NCI-H1105 treated with DMSO at 0.1 percent for 48 hours (cell line): ENCODE data around the gene PPP2R5E.
A peak's percentile ranks its signal among the peaks of the same experiment; 100 is the strongest.

Experiments
- DNase-seq: peaks from one replicate; lab custom pipeline; 2025; lab: John Stamatoyannopoulos, UW

The PPP2R5E gene

DNA sequence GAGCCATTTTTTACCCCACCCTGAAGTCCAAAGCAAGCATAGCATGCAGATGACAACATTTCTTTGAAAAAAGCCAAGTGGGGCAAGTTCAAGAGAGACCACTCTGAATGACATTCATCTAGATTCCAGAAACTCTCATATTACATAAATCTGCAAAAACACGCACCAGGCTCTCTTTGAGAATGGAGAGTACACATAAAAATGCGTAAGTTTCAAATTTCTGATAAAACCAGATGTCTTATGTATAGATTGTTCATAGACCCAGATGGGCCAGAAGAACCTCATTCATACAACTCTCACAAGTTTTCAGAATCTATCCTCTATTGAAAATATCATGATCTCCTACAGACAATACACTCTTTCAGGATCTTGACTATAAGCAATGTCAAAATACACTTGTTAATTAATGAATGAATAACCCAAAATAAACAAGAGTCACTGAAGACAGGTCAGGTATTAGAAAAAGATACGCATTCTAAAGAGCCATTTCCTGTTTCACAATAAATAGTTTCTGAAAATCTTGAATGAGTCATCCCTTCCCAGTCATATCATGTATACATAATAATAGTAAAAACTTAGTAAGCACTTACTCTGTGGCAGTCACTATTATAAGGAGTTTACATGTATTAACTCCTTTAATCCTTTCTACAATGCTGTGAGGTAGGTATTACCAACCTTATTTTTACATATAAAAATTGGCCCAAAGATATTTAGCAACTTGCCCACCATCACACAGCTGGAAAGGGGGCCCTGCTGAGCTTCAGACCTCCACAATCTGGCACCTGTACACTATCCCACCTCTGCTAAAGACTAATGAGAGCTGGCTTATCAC, 72.0 kb downstream of the PPP2R5E start:
- DNase-seq = no peak

DNA sequence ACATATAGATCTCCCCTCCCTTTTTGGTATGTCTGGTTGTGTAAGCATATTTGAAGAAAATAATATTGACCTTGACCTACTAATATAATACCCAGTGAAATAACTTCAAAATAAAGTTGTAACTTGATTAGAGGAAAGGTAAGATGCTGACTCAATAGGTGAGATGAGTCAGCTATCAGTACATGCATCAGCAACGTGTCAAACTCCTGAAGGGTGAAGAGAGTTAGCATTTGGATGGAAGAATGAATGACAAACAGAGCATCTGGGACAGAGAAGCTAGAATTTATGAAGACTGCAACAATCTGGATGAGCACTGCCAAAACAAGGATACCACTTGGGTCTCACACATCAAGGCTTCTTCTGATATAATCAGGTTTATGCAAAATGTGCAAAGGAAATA, 74.9 kb downstream of the PPP2R5E start:
- no peak for DNase-seq

DNA sequence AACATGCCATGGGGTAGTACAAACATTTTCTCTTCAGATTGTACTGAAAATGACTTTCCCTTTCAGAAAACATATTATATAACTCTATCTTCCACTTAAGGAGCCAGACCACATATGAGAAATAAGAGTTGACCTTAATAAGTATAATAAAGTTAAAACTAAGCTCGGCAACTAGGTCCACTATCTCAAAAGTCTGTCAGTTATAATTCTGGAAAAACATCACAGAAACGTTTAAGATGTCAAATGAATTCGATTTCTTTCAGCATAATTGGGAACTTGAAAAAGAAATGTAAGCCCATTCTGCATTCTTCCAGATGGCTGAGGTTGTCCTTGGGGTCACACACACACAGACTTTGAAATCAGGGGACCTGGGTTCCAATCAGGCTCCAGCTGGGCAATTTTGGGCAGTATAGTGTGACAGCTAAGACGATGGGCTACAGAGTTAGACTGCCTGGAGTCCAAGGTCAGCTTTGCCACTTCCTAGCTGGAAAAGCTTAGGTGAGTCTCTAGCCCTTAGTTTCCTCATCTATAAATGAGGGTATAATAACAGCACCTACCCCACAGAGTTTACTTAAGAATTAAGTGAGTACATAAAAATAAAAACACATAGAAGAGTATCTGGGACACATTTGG, 75.6 kb downstream of the PPP2R5E start:
- no peak for DNase-seq

DNA sequence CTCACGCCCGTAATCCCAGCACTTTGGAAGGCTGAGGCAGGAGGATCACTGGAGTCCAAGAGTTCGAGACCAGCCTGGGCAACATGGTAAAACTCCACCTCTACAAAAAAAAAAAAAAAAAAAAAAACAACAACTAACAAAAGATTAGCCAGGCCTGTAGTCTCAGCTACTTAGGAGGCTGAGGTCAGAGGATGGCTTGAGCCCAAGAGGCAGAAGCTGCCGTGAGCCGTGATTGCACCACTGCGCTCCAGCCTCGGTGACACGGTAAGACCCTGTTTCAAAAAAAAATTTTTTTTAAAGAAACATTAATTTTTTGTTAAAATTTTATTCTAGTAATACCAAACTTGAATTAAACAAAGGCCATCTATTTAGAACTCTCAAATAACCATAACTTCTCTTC, 77.8 kb downstream of the PPP2R5E start:
- DNase-seq = no peak

DNA sequence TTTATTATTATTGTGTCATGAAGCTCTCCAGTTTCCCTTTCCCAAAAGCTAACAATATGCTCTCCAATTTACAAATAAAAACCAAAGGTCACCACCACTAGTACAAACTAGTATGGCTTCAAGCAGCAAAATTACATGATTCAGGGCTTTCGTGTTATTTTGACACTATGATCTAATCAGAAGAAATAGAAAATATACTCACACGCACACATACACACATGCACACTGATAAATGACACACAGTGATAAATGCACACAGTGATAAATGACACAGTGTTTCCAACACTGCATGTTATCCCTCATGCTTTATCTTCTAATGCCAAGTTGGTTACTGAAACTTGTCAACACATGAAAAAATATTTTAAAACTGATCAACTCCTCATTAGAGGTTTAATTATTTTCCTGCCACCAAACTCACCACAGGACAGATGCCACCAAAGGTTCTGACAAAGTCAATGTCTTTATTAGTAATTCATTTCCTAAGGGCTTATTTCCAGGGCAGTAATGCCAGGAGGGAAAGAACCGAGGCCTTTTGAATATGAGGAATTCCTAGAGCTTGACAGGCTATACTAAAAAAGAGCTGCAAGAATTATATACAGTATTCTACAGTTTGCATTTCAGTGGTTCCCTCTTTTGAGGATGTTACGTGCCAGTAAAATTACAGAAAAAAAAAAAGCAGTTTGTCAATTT, 82.4 kb downstream of the PPP2R5E start:
- DNase-seq = no peak

DNA sequence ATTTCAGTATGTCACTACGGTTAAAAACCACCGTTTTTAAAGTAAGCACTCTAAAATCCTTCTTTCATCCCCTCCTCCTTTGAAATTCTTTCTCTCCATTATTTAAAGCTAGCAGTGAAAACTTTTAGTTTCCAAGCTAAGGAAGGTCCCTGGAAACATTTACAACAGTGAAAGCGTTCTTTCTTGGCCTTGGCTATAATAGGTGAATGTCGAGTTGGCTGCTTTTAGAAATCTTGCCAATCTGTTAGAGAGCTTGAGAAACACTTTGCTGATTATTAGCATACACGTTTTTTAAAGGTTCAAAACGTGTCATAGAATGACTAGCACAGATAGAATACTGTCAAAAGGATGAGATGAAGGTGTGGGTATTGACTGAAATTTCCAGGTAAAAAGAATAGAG, 83.4 kb downstream of the PPP2R5E start:
- DNase-seq = no peak

DNA sequence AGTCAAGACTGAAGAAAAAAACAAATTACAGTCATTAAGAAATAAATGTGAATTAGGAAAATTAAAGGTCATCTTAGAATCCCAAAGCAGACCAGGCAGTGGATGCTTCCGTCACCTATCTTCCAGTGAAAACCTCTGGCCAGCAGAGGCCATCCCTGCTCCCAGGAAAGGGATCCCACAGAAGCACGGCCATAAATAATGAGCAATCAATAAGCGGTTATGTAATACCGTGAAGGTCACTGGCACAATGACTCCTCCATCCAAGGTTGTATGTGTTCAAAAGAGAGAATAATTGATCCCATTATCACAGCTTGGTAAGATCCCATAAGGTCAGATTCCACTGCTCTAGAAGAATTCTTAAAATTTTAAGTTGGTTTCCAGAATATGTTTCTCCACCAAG, 85.7 kb downstream of the PPP2R5E start:
- DNase-seq = no peak

DNA sequence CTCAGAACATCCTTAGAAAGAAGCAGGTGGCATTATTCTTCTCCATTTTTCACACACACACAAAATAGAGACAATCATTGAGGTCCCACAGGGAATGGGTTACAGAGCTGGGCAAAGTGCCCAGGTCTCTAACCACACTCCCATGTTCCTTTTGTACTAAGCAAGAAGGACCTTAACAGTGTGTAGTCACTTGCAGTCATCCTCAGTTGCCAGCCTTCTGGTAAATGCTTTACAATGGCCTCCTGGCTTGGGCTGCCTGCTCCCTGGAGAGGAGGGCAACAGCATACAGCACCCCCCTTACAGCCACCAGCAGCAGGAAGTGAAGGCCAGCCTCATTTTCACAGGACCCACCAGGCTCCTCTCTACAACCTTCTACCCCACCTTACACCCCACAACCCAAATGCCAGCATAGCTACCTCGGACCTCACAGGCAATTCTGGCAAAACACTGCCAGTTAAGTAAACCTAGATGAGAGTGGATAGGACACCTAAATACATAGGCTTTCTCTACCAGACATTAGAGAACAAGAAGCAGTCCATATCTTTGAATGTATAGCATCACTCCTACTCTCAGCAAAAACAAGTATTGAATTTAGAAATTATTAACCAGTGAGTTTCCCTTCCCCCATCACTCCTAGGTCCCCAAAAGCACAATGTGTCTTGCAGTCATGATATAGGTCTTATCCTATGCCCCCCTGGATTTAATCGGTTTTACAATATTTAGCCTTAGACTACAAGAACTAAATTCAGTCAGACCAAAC, 88.1 kb downstream of the PPP2R5E start:
- DNase-seq = peak; percentile 70

DNA sequence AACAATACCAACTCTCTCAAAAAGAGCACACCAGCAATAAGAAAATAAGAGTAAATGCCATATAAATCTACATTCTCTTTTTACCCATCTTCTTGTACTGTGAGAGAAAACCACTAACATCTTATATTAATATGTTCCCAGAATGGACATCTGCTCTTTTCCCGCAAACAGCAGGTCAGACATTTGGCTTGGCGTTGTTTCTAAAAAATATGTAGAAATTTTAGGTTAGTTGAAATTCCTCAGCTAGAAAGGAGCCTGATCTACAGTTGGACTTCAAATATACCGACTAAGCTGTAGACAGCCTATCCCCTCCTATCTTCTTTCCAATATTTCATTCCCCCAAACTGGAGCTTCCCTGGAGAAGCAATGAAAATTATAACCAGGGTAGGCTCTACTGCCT, 88.7 kb downstream of the PPP2R5E start:
- no peak for DNase-seq

DNA sequence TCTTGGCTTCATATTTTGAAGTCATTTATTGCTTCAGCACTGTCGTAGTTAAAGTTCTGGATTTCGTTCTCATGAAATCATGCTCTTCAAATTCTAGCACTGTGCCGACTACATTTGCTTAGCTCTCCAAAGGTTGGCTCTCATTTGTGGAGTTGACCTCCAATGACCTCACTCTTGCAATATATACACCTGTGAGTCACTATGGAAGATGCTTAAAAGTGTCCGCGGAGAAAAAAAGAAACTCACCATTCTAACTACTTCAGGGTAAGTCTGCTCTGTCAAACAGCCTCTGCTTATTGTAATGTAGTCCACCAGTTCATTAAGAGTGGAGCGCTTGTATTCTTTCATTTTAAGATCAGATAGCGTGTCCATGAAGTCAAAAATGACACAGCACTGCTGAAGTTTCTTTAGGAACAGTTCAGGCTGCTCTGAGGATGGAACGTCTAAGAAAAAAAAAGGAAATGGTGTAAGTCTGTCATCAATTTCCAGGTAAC, 89.7 kb downstream of the PPP2R5E start:
- DNase-seq = no peak

DNA sequence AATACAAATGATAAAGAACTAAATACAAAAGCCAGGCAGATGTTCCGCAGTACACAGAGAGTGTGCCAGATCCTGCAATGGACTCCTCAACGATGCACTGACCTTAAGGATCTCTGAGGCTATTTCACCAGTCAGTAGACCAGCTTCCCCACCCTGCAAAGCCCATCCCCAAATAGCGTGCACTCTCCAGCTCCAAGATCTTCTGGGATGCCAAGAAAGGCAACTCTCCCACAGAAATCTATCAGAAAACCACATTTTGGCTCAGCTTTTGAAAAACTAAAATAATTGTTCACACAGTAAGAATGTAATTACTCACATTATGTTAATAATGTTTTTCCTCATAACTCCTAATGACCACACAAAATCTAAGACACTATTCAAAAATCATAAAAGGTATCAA, 90.4 kb downstream of the PPP2R5E start:
- no peak for DNase-seq

DNA sequence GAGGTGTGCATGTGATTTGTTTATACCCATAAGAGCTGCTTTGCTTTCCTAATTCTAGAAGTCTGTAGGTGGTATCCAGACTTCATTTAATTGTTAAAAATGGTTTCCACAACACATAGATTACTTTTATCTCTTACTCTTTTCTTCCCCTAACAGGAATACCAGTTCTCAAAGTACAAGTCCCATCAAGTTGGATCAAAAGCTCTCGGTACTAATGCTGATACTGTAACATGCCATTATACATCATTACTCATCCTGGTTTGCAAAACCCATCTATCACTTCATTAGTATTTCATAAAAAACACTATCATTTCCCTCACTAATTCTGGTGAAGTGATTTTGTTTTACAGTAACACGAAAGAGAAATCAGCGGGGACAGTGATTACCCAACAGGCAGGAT, 94.3 kb downstream of the PPP2R5E start:
- DNase-seq = no peak

DNA sequence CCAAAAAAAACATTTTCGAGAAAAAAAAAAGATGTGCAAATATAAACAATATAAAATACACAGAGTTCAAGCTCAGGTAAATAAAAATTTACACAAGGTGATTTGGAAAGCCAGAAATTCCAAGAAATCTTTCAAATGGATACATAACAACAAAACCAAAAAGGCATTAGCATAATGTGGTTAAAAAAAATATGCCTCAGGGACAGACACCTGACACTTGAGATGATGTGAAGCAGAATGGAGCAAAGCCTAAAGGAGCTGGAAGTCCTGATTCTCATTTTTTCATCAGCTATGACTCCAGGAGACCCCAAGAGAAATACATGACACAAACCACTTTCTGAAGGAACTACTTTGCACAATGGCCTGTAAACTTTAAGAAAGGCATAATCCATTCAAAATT, 98.6 kb downstream of the PPP2R5E start:
- DNase-seq = no peak

DNA sequence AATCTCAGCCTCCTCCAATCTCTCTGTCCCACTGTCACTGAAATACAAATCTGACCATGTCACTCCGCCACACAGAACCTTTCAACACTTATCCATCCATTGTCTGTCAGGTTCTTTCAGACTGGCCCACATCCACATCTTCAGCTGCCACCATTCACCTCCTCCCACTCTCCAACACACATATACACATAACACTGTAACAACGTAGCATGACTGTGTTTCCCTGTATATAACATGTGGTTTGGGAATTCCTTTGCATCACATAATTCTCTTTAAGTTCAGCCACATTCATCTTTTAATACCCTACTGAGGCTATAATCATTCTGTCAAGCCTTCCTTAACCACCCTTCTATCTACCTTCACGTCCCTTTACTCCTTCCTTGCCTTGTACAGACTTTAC, 99.2 kb downstream of the PPP2R5E start:
- DNase-seq = no peak

DNA sequence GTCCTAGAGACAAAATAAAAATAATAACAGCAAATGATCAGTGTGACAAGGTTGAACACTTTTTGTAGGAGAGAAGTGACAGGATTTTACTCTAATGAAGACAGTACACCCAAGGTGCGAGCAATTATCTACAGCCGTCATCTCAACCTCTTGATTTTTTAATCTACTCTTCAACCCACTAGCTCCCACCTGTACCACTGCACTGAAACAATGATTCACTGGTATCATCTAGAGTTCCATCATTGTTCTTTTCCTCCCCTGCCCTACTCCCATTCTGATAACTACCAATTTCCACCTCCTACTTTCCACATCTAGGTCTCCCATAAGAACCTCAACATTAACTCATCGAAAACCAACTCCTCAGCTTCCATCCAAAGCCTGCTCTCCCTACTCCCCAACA, 99.8 kb downstream of the PPP2R5E start:
- DNase-seq = no peak

DNA sequence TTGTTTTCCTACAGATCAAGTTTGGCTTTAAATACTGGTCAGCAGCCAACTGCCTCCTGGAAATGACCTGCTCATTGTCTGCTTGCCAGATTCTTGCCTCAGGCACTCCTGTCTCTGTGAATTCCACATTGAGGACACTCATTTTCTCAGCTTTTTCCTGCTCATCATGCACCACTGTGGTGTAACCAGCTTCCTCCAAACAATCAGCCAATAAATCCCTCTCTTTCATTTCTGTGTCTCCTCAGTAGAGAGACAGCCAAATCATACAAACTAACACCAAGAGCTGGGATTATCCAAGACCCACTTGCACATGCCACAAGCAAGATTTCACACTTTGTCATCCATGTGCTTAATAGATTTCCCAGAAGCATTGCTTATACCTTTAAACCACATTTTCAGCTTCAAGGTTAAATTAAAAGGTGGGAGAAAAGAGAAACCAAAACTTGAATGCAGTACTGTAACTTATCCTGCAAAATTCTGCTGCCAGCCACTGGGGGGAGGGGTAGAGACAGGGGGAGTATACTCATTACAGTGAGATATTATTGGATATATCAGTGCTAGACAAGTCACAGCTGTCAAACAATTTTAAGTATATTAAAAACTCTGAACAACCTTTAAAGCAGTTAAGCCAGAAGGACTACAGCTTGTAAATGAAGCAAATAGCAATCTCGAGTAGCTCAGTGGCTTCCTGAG, 105.0 kb downstream of the PPP2R5E start:
- peak; percentile 36 for DNase-seq

DNA sequence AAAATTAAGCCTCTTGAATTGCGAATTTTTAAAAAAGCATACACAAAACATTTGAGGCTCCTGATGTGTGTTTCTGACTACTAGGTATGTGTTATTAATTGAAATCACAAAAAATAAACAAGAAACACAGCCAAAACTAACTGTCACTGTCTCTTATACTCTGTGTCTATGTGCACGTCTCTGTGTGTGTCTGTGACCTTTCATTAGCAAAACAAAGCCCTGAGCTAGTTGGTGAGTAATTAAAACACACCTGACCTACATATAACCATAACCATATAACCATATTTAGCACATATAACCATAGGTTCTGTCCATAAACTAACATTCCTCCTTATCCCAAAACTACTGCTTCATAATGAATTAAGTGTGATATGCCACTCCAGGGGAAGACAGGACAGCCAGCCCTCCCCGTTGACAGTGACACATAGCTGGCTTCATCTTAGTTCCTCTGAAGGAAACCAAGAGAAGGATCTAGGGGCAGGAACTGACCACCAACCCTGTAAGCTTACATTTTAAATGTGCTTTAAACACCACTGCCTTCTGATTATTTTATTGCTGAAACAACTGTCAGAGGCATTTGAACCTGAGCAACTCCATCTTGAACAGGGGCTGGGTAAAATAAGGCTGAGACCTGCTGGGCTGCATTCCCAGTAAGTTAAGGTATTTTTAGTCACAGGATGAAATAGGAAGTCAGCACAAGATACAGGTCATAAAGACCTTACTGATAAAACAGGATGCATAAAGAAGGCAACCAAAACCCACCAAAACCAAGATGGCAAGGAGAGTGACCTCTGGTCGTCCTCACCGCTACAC, 106.7 kb downstream of the PPP2R5E start:
- no peak for DNase-seq

DNA sequence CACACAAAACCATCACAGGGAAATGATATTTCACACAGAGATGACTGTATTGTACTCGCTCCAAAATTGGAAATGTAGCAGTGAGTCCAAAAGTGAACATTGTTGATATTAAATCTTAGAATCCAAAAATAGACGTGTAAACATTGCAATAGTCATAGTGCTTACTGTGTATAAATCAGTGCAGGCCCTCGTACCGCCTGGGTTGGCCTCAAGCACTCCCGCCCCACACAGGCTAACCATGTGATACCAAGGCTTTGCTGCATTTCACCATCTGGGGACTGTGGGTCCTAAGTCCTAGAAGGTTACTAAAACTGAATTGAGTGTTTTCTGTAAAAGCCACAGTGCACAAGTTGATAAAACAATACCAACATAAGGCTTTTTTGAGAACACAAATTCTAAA, 107.3 kb downstream of the PPP2R5E start:
- DNase-seq = no peak

DNA sequence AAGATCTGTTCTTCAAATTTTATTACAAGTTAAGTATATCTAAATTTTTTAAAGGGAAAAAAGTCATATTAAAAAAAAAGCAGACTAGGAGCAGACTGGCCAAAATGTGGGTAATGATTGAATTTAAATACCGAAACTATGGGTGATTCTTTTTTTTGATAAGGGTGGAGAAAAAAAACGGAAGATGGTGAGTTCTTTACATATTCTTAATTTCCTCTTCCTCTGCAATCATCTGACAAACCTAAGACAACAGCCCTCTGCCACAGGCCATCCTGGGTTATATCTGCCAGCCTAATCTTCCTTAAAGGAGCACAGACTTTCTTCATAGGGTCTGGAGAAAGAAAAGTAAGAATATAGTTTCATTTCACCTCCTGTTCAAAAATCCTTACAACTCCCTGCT, 108.0 kb downstream of the PPP2R5E start:
- DNase-seq = no peak

DNA sequence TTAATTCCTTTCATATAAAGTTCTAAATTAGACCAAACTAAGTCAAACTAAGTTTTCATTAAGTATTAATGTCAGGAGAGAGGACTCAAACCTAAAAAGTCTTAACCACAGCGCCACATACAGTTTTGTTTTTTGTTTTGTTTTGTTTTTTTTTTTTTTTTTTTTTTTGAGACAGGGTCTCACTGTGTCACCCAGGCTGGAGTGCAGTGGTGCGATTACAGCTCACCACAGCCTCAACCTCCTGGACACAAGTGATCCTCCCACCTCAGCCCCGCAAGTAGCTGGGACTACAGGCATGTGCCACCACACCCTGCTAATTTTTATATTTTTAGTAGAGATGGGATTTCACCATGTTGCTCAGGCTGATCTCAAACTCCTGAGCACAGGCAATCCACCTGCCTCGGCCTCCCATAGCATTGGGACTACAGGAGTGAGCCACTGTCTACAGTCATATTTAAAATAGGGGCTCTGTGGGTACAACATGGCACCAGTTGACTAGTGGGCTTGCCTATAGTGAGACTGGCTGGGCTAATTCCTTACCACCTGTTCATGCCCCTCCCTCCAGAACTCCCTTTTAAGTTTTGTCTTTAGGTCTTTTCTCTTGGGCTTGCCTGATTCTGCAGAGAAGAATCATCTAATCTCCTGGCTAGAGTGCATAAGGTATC, 110.2 kb downstream of the PPP2R5E start:
- DNase-seq = no peak
